Measurements from ENCODE around the gene ZNF618. TPM values are rescaled to one million over a fixed set of nuclear protein-coding genes. Genes with fewer than 3 reads are reported as not detected.

The ZNF618 gene
- total and polyA plus RNA-seq, 8 donors = 9.9 to 38.6 (median 34.9) TPM

GRCh38 chr9:113998525-113999255 lies 122.6 kb downstream of the ZNF618 start:
- Histone ChIP-seq H3K27ac (no peak overlapping the region), H3K4me3 (no peak overlapping the region), H3K9me3 (no peaks in the 10 kb centered on the region), H3K36me3 (no peaks in the 10 kb centered on the region), H3K4me1 (peaks cover 12 to 15% of the 10 kb centered on the region in 2 donors), H3K27me3 (no peaks in the 10 kb centered on the region)
- TF ChIP-seq CTCF (IDR thresholded peaks at IDR 0.05) = no peak
- ATAC-seq (no peak), DNase-seq (peak in 1 of 4 donors; percentile 29)
- intact Hi-C loops (cut with DNase I) = no loop called here

- Histone ChIP-seq H3K36me3 (no peaks in the 10 kb centered on the region), H3K4me1 (peaks cover 8 to 14% of the 10 kb centered on the region in 2 donors), H3K9me3 (no peaks in the 10 kb centered on the region), H3K4me3 (no peak overlapping the region), H3K27ac (no peak overlapping the region), H3K27me3 (no peaks in the 10 kb centered on the region)
- TF ChIP-seq CTCF (IDR thresholded peaks at IDR 0.05) = no peak
- ATAC-seq (no peak), DNase-seq (peak in 1 of 4 donors; percentile 29)
- intact Hi-C loops (cut with DNase I) = no loop called here
These were observed 123.3 kb downstream of the ZNF618 start for GRCh38 chr9:113999256-114000062.

DNA sequence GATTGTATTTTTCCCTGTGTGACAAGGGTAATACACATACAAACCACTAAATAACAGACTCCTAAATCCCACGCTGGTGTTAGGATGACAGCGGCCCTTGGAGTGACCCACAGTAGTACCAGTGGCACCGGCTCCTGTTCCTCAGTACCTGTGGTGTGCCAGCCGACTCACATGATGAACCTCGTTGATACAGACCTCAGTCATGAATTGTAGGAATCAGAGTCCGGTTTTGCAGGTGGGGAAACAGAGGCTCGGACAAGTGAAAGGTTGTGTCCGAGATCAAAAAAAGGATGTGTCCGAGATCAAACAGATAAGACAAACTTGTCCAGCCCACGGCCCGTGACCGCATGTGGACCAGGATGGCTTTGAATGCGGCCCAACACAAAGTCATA lies 124.0 kb downstream of the ZNF618 start:
- intact Hi-C loops (cut with DNase I) = no loop called here
- Histone ChIP-seq H3K9me3 (no peaks in the 10 kb centered on the region), H3K4me1 (peaks cover 6 to 17% of the 10 kb centered on the region in 2 donors), H3K36me3 (no peaks in the 10 kb centered on the region), H3K4me3 (no peak overlapping the region), H3K27ac (no peak overlapping the region), H3K27me3 (no peaks in the 10 kb centered on the region)
- TF ChIP-seq CTCF (IDR thresholded peaks at IDR 0.05) = no peak
- DNase-seq (peak in 1 of 4 donors; percentile 8), ATAC-seq (no peak)

GRCh38 chr9:114000671-114001409 lies 124.7 kb downstream of the ZNF618 start:
- H3K27me3 ChIP-seq = no peaks in the 10 kb centered on the region

More at GRCh38 chr9:114000671-114001409, 124.7 kb downstream of the ZNF618 start:
- no peak overlapping the region for H3K27ac ChIP-seq
- no peak for ATAC-seq
- H3K9me3 ChIP-seq = no peaks in the 10 kb centered on the region
- no peaks in the 10 kb centered on the region for H3K36me3 ChIP-seq
- DNase-seq = peak in 1 of 4 donors; percentile 17
- H3K4me3 ChIP-seq = no peak overlapping the region
- intact Hi-C loops (cut with DNase I) = no loop called here
- no peak for TF ChIP-seq CTCF (IDR thresholded peaks at IDR 0.05)
- H3K4me1 ChIP-seq = peaks cover 6 to 18% of the 10 kb centered on the region in 2 donors

Data from left lung (tissue), 10 donors.